ENCODE measurements around the gene ANO2.

DNA sequence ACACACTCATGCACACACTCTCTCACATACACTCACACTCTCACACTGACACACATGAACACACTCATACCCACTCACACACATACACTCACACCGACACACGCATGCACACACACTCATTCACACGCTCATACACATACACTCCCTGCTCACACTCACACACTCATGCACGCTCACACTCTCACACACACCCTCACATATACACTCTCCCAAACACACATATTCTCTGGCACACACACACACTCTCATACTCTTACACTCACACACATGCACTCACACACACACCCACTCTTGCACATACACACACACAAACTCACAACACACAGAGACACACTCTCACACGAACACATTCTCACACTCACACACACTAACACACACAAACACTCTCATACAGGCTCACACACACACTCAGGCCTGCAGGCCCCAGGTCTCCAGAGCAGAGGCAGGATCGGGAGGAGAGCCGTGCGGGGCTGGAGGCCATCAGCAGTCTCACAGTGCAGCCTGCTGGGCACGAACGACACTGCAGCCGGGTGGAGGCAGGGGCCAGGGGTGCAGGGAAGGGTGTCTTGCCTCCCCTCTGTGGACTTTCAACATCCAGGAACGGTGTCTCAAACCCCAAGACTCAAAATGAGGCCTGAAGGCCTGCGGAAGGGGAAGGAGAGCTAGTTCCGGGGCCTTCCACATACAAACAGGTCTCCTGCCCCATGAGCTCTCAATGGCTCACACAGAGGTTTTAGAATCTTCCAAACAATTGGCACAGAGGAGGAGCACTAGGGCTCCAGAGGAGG, 148.7 kb downstream of the ANO2 start:
- TF ChIP-seq CTCF (IDR thresholded peaks at IDR 0.05 in 4 of 5, conservative IDR thresholded peaks at IDR 0.05 in 1 of 5), result peak in 1 of 5 experiments; percentile 19
- no peak for TF ChIP-seq POLR2A (IDR thresholded peaks at IDR 0.05)
